Right lobe of liver (tissue), 4 donors: ENCODE data around the gene ANKRD16.

Experiments
- POLR2A ChIP-seq: fragments of 450-650 bp; IDR thresholded peaks from one replicate; pipeline ENCODE4 v1.6.1; 2017; ENCODE audit warnings: antibody characterized with exemption, mild to moderate bottlenecking
- TF ChIP-seq, protein P1 (sequence below), 4 donors: fragments of 200-600 bp in 3 of 4; fragments of 450-650 bp in 1 of 4; IDR thresholded peaks; one replicate each; pipeline versions ENCODE4 v1.5.1 to v1.8.0; 2016 to 2022; ENCODE audit warnings: antibody characterized with exemption in 4 of 4, mild to moderate bottlenecking in 2 of 4
- donor health status: DM: no; HTN: no; CAD: no.
- donor health status: DM: no; HTN: no; CAD: no.
- donor health status: DM: no; HTN: yes; CAD: no.

DNA sequence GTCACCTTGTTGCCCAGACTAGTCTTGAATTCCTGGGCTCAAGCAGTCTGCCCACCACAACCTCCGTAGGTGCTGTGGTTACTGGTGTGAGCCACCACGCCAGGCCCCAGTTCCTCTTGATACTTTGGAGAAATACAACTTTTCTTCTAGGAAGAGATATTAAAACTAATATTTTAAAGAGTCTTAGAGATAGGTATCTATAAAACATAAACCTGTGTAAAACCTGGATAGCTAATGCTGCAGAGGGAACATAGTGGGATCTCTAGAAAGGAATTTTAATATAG is 71.7 kb downstream of the ANKRD16 start:
- no peak for TF ChIP-seq POLR2A
- TF ChIP-seq, protein P1, sequence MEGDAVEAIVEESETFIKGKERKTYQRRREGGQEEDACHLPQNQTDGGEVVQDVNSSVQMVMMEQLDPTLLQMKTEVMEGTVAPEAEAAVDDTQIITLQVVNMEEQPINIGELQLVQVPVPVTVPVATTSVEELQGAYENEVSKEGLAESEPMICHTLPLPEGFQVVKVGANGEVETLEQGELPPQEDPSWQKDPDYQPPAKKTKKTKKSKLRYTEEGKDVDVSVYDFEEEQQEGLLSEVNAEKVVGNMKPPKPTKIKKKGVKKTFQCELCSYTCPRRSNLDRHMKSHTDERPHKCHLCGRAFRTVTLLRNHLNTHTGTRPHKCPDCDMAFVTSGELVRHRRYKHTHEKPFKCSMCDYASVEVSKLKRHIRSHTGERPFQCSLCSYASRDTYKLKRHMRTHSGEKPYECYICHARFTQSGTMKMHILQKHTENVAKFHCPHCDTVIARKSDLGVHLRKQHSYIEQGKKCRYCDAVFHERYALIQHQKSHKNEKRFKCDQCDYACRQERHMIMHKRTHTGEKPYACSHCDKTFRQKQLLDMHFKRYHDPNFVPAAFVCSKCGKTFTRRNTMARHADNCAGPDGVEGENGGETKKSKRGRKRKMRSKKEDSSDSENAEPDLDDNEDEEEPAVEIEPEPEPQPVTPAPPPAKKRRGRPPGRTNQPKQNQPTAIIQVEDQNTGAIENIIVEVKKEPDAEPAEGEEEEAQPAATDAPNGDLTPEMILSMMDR (IDR thresholded peaks at IDR 0.05) = no peak
